C1 segment of cervical spinal cord (tissue), 14 donors: ENCODE data around the gene SPSB3.

Experiments used
- DNase-seq, 14 donors: peaks; one replicate each; lab custom pipeline; 2025; lab: John Stamatoyannopoulos, UW

The SPSB3 gene

DNA sequence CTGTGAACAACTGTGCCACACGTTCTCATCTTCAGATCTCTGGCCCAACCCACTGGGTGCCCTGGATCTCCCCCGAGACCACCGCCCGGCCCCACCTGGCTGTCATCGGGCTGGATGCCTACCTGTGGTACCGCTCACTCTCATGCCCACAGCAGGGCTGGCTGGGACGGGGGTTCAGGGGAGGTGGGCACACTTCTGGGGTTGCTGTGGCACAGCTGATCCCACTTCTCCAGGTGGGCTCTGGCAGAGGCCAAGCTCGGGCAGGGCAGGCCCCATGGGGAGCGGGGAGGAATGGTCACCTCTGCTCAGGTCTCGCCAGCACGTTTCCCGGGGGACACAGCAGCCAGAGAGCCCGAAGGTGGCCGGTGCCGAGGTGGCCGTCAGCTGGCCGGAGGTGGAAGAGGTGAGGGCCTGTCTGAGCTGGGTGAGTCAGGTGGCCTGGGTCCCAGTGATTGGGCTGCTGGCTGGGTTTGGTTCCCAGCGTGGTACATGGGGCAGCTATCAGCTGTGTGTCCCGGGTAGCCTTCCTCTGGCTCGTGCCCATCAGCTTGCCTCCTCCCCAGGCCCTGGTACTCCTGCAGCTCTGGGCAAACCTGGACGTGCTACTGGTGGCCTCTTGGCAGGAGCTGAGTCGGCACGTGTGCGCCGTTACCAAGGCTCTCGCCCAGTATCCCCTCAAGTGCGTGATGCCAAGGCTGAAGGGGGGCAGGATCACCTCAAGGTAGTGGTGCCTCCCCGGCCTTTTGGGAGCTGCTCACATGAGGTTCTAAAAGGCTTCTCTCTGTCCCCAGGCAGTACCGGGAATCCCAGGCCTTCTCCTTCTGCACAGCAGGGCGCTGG is 7.1 kb downstream of the SPSB3 start:
- DNase-seq = no peak

DNA sequence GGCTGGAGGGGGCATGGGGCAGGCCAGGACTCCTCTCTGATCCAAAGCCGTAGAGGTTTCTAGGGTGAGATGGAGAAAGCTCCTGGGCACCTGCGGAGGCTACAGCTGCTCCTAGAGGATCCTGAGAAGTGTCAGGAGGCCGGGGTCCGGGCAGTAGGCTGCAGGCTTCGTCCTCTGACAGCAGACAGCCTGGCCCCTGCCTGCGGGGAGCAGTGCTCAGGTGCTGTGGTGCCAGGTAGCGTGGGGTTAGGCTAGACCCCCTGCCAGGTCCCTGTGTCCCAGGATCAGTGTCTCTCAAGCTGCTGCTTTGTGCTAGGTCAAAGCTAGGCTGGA is 8.0 kb downstream of the SPSB3 start:
- no peak for DNase-seq

DNA sequence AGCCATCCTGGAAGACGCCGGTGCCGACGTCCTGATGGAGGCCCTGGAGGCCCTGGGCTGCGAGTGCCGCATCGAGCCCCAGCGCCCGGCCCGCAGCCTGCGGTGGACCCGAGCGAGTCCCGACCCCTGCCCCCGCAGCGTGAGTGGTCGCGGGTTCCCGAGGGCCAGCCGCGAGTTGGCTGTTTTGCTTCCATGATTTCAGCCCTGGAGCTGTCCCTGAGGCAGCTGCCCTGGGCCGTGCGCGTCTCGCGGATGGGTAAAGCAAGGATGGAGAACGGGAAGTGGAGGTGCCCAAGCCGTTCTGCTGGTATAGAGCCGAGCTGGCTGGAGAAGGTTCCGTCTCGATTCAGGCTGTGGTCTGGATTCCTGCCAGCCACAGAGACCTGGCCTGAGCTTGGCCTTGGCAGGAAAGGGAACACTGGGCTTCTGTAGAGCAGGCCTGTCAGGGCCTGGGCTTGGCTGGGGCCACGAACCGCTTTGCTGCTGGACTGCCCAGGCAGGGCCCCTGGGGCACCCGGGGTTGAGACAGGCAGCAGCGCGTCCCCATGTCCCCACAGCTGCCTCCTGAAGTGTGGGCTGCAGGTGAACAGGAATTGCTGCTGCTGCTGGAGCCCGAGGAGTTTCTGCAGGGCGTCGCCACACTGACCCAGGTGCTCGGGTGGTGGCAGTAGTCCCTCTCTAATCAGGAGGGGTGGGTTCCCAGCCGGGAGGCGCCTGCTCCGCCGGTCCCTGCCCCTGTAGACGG is 8.5 kb downstream of the SPSB3 start:
- DNase-seq = peak in 4 of 14 donors; percentile 19 to 57 (median 27)

DNA sequence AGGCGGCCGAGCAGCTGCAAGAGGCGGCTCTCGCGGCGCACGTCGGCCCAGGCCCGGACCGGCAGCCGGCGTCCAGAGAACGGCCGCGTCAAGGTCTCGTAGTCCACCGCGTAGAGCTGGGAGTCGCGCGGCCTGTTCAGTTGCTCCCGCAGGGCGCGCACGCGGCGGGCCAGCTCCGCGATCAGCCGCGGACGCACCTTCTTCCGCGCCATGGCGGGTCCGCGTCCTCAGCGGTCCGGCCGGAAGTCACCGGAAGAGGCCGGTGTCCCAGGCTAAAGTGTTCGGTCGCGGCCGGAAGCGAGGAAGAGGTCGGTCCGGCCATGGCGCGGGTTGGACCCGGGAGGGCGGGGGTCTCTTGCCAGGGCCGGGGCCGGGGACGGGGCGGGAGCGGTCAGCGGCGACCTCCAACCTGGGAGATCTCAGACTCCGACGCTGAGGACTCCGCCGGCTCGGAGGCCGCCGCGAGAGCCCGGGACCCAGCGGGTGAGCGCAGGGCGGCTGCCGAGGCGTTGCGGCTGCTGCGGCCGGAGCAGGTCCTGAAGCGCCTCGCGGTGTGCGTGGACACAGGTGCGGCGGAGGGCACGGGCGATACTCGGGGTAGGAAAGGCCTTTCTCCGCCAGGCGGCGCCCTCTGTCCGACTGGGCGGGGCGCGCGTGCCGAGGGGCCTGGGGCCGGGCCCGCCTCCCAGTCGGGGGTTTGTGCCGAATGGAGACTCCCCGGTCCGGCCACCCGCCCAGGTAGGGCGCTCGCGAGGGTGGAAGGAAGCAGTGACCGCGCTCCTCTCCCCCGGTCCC is 9.3 kb downstream of the SPSB3 start, which contains the start of gene MRPS34:
MRPS34 (minus strand) TSS at position 227 of the 795 bp plus-strand sequence; CDS start at position 212, 15 bp downstream.
- peak; percentile 14 to 83 (median 70) for DNase-seq

DNA sequence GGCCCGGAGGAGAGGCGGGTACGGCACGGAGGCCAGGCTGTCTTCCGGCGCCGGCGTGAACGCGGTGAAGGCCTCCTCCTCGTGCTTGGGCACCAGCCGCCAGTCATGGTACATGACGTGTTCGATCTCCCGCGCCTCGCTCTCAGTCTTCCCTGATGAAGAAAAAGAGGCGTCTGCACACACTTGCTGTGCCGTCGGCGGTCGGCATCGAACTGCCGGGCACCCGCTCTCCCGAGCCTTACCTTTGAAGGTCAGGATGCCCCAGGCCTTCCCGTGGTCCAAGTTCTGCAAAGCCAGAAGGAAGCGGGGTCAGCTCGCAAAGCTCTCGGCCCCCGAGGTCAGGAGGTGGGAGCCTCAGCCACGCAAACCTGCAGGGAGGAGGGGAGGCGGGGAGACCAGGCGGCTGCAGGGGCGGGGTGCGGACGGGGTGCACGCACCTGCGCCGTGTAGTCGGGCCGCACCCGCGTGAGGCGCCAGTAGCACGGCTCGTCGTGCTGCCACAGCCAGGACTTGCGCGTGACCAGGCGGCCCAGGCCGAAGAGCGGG is 9.9 kb downstream of the SPSB3 start, which contains the start of gene EME2:
EME2 (plus strand) TSS at position 449 of the 546 bp plus-strand sequence. CDS start 418 bp downstream, outside the sequence.
- peak in 1 of 14 donors; percentile 46 for DNase-seq

DNA sequence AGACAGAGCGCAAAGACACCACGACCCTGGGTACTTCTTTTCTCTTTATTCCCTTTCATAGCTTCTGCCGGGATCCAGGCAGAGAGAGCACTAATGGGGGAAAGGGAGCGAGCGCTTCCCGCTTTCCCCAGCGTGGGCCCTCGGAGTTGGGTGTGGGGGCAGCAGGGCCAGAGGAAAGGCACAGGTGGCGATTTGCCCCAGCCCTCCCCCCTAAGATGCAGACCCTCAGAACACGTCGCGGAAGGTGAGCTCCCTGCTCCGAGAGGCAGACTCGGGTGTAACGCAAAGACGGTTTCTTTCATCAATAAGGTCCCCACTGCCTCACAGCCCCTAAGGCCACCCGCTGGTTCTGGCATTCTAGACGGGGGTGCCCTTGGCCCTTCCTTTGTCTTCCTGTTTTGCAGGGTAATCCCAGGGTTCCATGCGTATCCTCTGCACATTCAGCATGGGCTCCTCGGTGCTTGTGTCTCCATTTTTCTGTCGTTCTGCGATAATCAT is 10.5 kb downstream of the SPSB3 start:
- peak in 1 of 14 donors; percentile 43 for DNase-seq

DNA sequence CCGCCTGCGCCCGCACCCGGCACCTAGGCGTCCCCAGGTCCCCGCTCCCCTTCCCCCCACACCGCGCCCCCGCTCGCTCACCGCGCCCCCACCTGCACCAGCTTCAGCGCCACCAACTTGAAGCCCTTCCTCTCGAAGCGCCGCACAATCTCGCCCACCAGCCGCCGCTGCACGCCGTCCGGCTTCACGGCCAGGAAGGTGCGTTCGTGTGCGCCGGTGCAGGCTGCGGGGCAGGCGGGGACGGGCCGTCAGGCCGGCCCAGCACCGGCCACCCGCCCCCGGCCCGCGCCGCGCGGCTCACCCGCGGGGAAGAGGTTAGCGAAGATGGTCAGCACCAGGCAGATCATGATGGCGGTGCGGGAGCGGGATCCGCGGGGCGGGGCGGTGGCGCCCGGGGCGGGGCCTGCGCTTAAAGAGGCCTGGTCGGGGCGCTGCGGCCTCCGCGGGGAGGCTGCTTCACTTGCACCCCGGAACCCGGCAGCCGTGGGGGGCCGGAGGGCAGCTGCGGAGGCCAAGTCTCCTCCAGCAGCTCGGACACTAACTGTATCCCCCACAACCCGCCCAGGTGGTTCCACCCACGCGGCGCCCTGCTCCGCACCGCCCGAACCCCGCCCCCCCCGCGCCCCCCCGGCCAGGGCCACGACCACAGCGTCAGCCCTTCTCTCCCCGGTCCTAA is 11.0 kb downstream of the SPSB3 start, which contains the start of gene NME3:
NME3 (minus strand) TSS at position 356 of the 676 bp plus-strand sequence; CDS start at position 347, 9 bp downstream.
- peak in 13 of 14 donors; percentile 10 to 82 (median 51) for DNase-seq

DNA sequence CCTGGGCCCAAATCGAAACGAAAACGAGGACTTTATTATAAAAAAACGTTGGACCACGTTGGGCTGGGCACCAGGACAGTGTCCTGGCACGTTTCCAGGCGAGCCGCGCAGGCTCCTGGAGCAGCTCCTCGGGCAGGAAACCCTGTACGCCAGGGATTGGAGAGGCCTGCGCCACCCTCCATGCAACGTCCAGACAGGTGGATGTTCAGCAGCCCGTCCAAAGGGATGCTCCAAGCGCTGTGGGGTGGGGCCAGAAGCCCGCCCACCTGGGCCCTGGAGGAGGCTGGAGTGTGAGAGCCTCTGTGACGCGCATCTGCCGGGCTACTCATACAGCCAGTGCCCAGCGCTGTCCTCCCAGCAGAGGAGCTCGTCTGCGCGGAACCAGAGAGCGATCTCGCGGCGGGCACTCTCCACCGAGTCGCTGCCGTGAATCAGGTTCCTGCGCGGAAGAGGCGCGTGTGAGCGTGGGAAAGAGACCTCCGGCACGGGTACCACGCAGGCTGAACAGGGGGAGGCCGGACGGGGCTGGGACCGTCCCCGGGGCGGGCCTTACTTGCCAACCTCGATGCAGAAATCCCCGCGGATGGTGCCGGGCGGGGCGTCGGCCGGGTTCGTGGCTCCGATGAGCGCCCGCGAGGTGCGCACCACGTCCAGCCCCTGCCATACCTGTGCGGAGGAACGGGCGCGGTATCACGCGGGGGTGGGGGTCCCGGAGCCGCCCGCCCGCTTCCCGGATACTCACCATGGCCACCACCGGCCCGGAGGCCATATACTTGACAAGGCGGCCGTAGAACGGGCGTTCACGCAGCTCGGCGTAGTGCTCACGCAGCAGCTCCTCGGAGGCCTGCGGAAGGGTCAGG is 11.8 kb downstream of the SPSB3 start:
- DNase-seq = peak in 10 of 14 donors; percentile 18 to 72 (median 48)

DNA sequence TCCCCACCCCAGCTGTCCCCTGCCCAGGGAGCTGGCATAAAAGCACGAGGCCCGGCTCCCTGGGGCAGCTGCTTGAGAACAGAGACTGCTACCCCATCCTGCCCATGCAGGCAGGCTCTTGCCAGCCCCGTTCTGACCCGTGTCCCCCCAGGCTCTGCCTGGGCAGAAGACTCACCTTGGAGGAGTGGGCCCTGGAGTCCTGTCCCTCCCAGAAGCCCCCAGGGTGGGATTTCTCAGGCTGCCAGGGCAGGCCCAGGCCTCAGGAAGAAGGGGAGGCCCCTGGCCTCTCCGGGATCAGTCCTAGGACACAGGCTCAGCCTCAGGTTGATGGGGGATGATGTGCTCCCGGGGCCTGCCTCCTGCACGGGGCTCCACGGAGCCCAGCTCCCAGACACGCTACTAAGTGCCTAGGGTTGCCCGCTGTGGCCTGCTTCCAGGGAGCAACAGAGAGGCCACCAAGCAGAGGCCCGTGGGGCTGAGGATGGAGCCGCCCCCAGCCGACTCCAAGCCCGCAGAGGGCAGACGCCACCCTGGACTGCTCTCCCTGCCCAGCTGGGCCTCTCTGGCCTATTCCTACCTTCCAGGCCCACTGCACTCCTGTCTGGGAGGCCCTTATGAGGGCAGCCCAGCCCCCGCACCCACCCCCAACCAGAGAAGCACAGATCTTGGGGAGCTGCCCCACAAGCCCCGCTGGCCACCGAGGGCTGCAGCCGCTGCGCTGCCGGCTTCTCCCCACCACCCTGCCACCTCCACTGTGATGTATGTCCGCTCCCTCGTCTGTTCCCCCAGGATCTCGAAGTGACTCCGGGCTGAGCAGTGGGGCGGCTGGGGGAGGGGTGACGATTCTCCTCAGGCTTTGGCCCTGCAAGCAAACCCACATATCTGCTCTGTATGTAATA is 12.7 kb downstream of the SPSB3 start:
- peak in 4 of 14 donors; percentile 38 to 48 (median 47) for DNase-seq

DNA sequence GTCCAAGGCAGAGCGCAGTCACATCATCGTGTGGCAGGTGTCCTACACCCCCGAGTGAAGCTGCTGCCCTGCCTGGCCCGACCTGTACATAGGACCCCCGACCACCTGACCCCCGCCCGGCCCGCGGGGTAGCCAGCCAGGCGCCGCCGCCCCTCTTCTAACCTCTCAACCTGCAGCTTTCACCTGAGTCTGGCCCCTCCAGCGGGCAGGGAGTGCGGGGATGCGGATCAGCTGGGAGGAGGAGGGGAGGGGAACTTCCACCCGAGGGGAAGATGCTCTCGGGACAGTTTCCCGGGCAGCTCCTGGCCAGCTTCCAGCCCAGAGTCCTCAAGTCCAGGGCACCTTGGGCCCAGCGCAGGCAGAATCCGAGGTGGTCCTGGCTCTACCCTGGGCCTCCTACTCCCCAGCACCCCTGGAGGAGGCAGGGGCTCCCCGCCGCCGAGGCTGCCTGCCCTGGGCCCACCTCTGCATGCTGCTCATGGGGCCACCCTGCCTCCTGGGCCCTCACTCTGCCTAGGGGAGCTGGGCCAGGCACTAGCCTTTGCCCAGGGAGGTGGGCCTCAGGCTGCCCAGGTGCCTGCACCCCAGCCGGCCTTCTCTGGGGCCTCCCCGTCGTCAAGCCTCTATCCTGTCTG is 13.5 kb downstream of the SPSB3 start:
- peak in 1 of 14 donors; percentile 48 for DNase-seq

DNA sequence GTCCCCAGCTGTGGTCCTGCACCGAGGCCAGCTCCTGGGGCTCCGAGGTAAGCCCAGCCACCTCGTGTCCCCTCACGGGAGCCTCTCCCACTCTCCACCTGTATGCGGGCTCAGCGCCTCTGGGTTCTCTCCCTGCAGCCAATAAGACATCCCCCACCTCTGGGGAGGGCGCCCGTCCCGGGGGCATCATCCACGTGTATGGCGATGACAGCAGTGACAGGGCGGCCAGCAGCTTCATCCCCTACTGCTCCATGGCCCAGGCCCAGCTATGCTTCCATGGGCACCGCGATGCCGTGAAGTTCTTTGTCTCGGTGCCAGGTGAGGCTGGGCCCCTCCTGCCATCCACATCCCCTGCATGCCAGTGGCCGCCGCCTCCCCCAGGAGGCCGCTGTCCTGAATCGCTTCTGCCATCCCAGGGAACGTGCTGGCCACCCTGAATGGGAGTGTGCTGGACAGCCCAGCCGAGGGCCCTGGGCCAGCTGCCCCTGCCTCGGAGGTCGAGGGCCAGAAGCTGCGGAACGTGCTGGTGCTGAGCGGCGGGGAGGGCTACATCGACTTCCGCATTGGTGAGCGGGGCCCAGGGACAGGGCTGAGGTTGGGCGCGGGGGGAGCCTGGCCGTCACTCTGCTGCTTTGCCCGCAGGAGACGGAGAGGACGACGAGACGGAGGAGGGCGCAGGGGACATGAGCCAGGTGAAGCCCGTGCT is 14.2 kb downstream of the SPSB3 start:
- DNase-seq = no peak

DNA sequence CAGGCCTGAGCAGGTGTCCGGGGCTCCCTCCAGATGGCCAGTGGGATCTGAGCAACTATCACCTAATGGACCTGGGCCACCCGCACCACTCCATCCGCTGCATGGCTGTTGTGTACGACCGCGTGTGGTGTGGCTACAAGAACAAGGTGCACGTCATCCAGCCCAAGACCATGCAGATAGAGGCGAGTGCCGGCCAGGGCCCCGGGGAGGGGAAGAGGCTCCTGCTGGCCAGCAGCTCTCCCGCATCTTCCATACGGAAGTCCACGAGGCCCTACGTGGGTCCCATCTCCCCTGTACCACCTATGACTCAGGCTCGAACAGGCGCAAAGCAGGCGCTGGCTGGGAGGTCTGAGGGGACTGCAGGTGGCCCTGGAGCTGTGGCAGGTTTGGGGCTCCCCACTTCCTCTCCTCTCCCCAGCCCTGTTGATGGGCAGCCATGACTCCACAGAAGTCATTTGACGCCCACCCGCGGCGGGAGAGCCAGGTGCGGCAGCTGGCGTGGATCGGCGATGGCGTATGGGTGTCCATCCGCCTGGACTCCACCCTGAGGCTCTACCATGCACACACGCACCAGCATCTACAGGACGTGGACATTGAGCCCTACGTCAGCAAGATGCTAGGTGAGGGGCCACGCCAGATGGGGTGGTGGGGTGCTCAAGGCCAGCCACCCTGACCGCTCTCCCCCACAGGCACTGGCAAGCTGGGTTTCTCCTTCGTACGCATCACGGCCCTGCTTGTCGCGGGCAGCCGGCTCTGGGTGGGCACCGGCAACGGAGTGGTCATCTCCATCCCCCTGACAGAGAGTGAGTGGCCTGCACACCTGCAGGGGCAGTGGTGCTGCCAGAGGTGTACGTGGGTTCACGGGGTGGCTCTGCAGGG is 15.0 kb downstream of the SPSB3 start:
- peak in 1 of 14 donors; percentile 35 for DNase-seq

DNA sequence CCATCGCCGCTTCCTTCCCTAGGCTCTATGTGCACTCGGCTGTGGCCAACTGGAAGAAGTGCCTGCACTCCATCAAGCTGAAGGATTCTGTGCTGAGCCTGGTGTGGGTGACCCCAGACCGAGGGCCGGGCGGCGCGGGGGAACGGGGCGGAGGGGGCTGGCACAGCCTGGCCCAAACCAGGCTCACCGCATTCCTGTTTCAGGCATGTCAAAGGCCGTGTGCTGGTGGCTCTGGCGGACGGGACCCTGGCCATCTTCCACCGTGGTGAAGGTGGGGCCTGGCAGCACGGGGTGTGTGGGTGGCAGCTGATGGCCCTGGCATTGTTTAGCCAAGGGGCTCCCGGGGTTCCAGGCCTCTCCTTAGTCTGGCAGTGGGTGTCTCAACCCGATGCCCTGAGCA is 15.7 kb downstream of the SPSB3 start:
- peak in 1 of 14 donors; percentile 35 for DNase-seq

DNA sequence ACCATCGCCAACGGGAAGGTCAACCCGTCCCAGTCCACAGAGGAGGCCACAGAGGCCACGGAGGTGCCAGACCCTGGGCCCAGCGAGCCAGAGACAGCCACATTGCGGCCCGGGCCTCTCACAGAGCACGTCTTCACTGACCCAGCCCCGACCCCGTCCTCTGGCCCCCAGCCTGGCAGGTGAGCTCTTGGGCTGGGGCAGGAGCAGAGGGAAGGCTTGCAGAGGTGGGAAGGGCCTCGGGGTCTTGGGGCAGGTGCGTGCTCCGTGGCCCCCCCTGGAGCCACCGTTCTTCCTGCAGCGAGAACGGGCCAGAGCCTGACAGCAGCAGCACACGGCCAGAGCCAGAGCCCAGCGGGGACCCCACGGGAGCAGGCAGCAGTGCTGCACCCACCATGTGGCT is 16.1 kb downstream of the SPSB3 start:
- DNase-seq = no peak

DNA sequence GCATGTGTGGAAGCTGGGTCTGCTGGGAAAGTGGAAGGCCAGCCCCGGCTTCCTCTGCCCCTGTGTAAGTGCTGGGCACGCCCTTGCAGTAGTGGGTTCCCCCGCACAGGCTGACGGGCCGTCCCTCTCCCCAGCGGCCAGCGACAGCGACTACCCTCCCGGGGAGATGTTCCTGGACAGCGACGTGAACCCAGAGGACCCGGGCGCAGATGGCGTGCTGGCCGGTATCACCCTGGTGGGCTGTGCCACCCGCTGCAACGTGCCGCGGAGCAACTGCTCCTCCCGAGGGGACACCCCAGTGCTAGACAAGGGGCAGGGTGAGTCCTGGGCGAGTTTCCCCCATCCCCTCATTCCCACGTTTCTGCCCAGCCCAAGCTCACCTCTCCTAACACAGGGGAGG is 16.5 kb downstream of the SPSB3 start:
- no peak for DNase-seq

DNA sequence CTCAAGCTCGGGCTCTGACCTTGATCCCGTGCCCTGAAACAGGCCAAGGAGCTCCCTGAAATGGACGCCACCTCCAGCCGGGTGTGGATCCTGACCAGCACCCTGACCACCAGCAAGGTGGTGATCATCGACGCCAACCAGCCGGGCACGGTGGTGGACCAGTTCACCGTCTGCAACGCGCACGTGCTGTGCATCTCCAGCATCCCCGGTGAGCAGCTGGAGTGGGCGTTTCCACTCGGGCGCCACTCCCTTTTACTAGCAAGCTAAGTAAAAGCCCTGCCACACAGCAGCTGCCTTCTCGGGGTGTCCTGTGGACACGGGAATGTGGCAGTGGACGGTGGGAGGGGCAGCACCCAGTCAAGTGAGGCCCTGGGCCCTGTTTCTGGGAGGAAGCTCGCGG is 17.4 kb downstream of the SPSB3 start:
- no peak for DNase-seq
